GM19397 (cell line): Measurements from ENCODE around the gene CEACAM4.
"Not testable (repeated sequence)": the region's sequence is repeated elsewhere in the genome, so short reads cannot be mapped to it uniquely, and the experiment has no call there.

Source experiments
- ATAC-seq: cut with Tn5 transposase; IDR thresholded peaks from one replicate; pipeline ENCODE4 v1.9.1; 2021; ENCODE audit warnings: mild to moderate bottlenecking, moderate library complexity; ENCODE audit not compliant: unreplicated experiment

Gene CEACAM4

DNA sequence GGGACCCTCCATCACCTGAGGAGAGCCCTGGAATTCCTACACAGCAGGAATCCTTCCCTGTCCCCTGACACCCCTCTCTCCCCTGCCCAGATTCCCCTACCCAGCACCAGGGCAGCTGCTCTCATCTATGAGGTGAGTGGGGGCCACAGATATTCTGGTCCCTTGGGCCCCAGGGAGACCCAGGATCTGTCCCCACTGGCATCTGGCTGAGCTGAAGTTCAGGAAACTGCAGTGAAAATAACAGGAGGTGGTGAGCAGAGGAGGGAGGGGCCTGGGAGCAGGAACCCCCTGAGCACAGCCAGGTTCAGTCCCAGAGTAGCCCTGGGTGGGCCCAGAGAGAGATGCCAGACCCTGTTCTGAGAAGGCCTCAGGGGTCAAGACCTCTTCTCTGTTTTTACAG is 40.8 kb downstream of the CEACAM4 start:
- no peak for ATAC-seq

DNA sequence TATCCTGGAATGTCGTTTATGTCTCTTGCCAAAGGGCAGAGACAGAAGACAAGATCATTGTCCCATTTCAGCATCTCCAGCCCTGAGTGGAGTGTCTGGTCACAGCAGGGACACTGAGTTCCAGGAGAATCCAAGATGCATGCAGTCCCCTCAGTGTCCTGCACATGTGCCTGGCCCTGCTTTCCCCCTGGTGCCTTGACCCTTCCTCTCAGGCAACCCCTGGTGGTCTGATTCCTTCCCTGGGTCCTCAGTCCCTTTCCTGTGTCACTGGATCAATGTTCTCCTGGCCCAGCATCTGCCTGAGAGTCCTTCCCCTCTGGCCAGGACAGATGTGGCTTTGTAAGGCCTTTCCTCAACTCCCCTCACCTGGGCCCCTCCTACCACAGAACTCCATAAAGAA is 41.9 kb downstream of the CEACAM4 start:
- no peak for ATAC-seq

- ATAC-seq = no peak
These were observed 42.5 kb downstream of the CEACAM4 start for GRCh38 chr19:41584260-41584810.

DNA sequence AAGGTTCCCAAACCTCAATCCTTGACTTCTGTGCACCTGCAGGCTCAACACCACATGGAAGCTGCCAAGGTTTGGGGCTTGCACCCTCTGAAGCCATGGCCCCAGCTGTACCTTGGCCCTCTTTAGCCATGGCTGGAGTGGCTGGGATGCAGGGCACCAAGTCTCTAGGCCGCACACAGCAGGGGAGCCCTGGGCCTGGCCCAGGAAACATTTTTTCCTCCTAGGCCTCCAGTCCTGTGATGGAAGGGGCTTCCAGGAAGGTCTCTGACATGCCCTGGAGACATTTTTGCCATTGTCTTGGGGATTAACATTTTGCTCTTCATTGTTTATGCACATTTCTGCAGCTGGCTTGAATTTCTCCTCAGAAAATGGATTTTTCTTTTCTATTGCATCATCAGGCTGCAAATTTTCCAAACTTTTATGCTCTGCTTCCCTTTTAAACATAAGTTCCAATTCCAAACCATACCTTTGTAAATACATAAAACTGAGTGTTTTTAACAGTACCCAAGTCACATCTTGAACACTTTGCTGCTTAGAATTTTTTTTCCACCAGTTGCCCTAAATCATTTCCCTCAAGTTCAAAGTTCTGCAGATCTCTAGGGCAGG is 44.2 kb downstream of the CEACAM4 start:
- not testable (repeated sequence) for ATAC-seq

DNA sequence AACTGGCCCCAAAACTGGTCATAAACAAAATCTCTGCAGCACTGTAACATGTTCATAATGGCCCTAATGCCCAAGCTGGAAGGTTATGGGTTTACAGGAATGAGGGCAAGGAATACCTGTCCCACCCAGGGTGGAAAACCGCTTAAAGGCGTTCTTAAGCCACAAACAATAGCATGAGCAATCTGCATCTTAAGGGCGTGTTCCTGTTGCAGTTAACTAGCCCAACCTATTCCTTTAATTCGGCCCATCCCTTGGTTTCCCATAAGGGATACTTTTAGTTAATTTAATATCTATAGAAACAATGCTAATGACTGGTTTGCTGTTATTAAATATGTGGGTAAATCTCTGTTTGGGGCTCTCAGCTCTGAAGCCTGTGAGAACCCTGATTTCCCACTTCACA is 45.8 kb downstream of the CEACAM4 start:
- not testable (repeated sequence) for ATAC-seq

- no peak for ATAC-seq
These were observed 48.0 kb downstream of the CEACAM4 start for GRCh38 chr19:41578886-41579285.

DNA sequence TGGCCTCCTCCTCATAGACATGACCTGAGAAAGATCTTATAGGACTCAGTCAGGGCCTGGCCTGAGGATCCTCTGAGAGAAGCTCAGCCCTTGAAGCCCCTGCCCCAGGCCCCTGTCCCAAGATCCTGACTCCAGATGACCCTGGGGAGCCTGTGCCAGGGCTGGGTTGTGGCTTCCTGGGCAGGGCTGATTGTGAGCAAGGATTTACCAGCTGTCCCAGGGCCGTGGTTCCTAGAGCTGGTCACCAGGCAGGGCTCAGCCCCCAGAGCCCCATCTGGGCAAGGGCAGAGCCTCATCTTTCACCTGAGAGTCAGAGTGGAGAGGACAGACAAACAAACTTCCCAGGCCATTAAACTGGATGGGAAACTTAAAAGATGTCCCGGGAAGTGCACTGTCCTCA is 49.0 kb downstream of the CEACAM4 start:
- ATAC-seq = no peak

DNA sequence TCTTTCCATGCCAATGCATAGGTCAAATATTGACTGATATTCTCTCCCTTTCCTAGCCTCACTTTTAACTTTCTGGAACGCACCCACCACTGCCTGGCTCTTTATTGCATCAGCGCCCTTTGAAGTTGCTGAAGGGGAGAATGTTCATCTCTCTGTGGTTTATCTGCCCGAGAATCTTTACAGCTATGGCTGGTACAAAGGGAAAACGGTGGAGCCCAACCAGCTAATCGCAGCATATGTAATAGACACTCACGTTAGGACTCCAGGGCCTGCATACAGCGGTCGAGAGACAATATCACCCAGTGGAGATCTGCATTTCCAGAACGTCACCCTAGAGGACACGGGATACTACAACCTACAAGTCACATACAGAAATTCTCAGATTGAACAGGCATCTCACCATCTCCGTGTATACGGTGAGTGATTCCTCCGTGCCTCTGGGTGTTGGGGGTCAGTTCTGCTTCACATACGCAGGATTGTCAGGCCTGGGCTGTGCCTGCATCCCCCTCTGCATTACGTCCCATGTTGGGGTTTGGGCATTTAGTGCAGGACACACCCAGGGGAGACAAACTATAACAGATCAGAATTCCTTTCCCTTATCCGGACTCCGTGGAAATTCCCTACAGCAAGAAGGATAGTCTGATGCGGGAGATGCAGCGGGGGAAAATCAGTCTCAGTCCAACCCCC is 49.6 kb downstream of the CEACAM4 start:
- ATAC-seq = no peak

- ATAC-seq = peak; percentile 63
These were observed 50.9 kb downstream of the CEACAM4 start, which contains the start of gene CEACAM21 for GRCh38 chr19:41575998-41576397. Gene CEACAM21, plus strand, starts transcription at chr19:41576166. Its CDS starts 109 bp downstream, at chr19:41576275.

- ATAC-seq = no peak
These were observed 56.2 kb downstream of the CEACAM4 start for GRCh38 chr19:41570639-41571112.

DNA sequence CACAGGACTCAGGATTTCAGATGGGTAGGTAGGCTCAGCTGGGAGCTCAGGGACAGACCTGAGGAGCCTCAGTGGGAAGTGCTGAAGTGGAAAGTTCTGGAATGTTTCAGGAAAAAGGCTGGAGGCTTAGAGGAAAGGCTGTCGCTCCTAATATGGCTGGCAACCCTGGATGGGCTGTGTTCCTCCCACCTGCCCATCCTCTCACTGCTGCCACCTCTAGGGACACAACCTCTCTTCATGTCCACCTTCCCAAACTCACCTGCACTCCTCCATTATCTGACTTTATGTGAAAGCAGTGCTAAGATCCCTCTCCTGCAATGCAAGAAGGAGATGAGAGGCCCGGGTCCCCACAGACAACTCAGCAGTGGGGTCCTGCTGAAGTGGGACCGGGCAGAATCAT is 56.7 kb downstream of the CEACAM4 start:
- no peak for ATAC-seq

- no peak for ATAC-seq
These were observed 57.3 kb downstream of the CEACAM4 start for GRCh38 chr19:41569481-41570150.
